CD14-positive monocyte (primary cell): ENCODE measurements around the gene PSMD5. TPM values are rescaled to one million over a fixed set of nuclear protein-coding genes. Genes with fewer than 3 reads are reported as not detected.

Source experiments
- DNase-seq, 3 donors: peaks; one replicate each; pipeline ENCODE4 v3.0.0-alpha.2; 2011 to 2022
- H2AFZ ChIP-seq: 2 replicates; pipeline ENCODE4 v1.6.0; 2012; ENCODE audit warnings: mild to moderate bottlenecking, low read depth, low read length, inconsistent platforms; ENCODE audit not compliant: insufficient read depth, poor library complexity, severe bottlenecking
- H3K27ac ChIP-seq, 2 donors: 1 replicate in 1 of 2; 2 replicates in 1 of 2; pipeline ENCODE4 v1.5.1; 2012 to 2013; ENCODE audit warnings: low read length in 2 of 2, control low read depth in 1 of 2, inconsistent platforms in 1 of 2, low read depth in 1 of 2, mild to moderate bottlenecking in 1 of 2
- H3K27me3 ChIP-seq, 2 donors: one replicate each; pipeline versions ENCODE4 v1.6.0 to v1.6.1; 2011 to 2013; ENCODE audit warnings: low read length in 2 of 2; ENCODE audit not compliant: control insufficient read depth in 2 of 2, insufficient read depth in 2 of 2
- H3K36me3 ChIP-seq, 2 donors: replicated peaks in 1 of 2; 1 replicate in 1 of 2; 2 replicates in 1 of 2; pipeline versions ENCODE4 v1.5.1 to v1.6.1; 2012 to 2013; ENCODE audit warnings: low read length in 2 of 2, control low read depth in 1 of 2, inconsistent platforms in 1 of 2, mild to moderate bottlenecking in 1 of 2; ENCODE audit not compliant: insufficient read depth in 2 of 2, control insufficient read depth in 1 of 2
- H3K4me1 ChIP-seq, 2 donors: 1 replicate in 1 of 2; 2 replicates in 1 of 2; pipeline versions ENCODE4 v1.5.1 to v1.6.1; 2012 to 2013; ENCODE audit warnings: low read length in 2 of 2, control low read depth in 1 of 2, inconsistent platforms in 1 of 2, mild to moderate bottlenecking in 1 of 2, moderate library complexity in 1 of 2; ENCODE audit not compliant: insufficient read depth in 2 of 2, control insufficient read depth in 1 of 2
- H3K4me2 ChIP-seq: replicated peaks from 2 replicates; pipeline ENCODE3; 2012; ENCODE audit warnings: low read length, moderate library complexity, mild to moderate bottlenecking; ENCODE audit not compliant: poor library complexity, severe bottlenecking; ENCODE audit errors: extremely low read depth
- H3K4me3 ChIP-seq, 3 experiments: fragments of 200-600 bp in 1 of 3; sonication (generic) in 1 of 3; replicated peaks in 1 of 3; 1 replicate in 2 of 3; 2 replicates in 1 of 3; pipeline ENCODE4 v1.5.1; 2011 to 2013; ENCODE audit warnings: low read length in 3 of 3, mild to moderate bottlenecking in 3 of 3, control low read depth in 2 of 3, low read depth in 2 of 3, inconsistent platforms in 1 of 3, moderate library complexity in 1 of 3
- H3K79me2 ChIP-seq: 2 replicates; pipeline ENCODE4 v1.6.0; 2012; ENCODE audit warnings: mild to moderate bottlenecking, control low read depth, inconsistent platforms, low read length, moderate library complexity; ENCODE audit not compliant: insufficient read depth
- H3K9ac ChIP-seq: 2 replicates; pipeline ENCODE4 v1.6.0; 2017; ENCODE audit warnings: low read length, mild to moderate bottlenecking; ENCODE audit not compliant: insufficient read depth, poor library complexity, severe bottlenecking
- H3K9me3 ChIP-seq, 2 donors: replicated peaks in 1 of 2; 1 replicate in 1 of 2; 2 replicates in 1 of 2; pipeline versions ENCODE4 v1.5.1 to v1.6.1; 2012 to 2013; ENCODE audit warnings: low read length in 2 of 2, control low read depth in 1 of 2; ENCODE audit not compliant: control insufficient read depth in 1 of 2, insufficient read depth in 1 of 2
- H4K20me1 ChIP-seq: 2 replicates; pipeline ENCODE4 v1.6.0; 2012; ENCODE audit warnings: mild to moderate bottlenecking, low read length, control low read depth, moderate library complexity; ENCODE audit not compliant: insufficient read depth
- H3K27ac Mint-ChIP-seq, 7 donors: one replicate each; pipeline ENCODE4 v1.8.0; 2020; ENCODE audit warnings: mild to moderate bottlenecking in 7 of 7, mixed read lengths in 7 of 7, moderate library complexity in 6 of 7, inconsistent platforms in 2 of 7
- H3K27me3 Mint-ChIP-seq, 3 donors: one replicate each; pipeline ENCODE4 v1.8.0; 2021 to 2022; ENCODE audit warnings: low read depth in 3 of 3, mild to moderate bottlenecking in 3 of 3, mixed read lengths in 3 of 3, moderate library complexity in 3 of 3, inconsistent platforms in 1 of 3
- H3K36me3 Mint-ChIP-seq, 2 donors: one replicate each; pipeline ENCODE4 v1.8.0; 2020; ENCODE audit warnings: mixed read lengths in 2 of 2, inconsistent platforms in 1 of 2, mild to moderate bottlenecking in 1 of 2
- H3K4me1 Mint-ChIP-seq: one replicate; pipeline ENCODE4 v1.8.0; 2020; ENCODE audit warnings: mild to moderate bottlenecking, mixed read lengths
- H3K4me3 Mint-ChIP-seq, 2 donors: one replicate each; pipeline ENCODE4 v1.8.0; 2020; ENCODE audit warnings: mild to moderate bottlenecking in 2 of 2, mixed read lengths in 2 of 2, moderate library complexity in 1 of 2
- H3K9me3 Mint-ChIP-seq, 7 donors: one replicate each; pipeline ENCODE4 v1.8.0; 2020 to 2022; ENCODE audit warnings: mixed read lengths in 7 of 7, mild to moderate bottlenecking in 6 of 7, moderate library complexity in 6 of 7, inconsistent platforms in 2 of 7
- CTCF ChIP-seq: fragments of 200-600 bp; IDR thresholded peaks from one replicate; pipeline ENCODE4 v1.8.0; 2022; ENCODE audit warnings: antibody characterized with exemption, mild to moderate bottlenecking
- WGBS: methylation state at CpG from one replicate; pipeline ENCODE4 v1.1.5; 2013; ENCODE audit warnings: missing lambda C conversion rate; ENCODE audit not compliant: insufficient coverage; 5-methylcytosine and 5-hydroxymethylcytosine counted together
- intact Hi-C, 2 donors: fragments of 100-400 bp; cut with micrococcal nuclease; formaldehyde crosslinking; loops; one replicate each; pipeline versions ENCODE4 v1.15.0 to v1.15.1; 2023
- polyA plus RNA-seq, 3 donors: library from polyadenylated mRNA; depleted of rRNA in 1 of 3; unstranded in 2 of 3; stranded (reverse) in 1 of 3; fragments of 300-500 nt in 2 of 3; fragments of >200 nt in 1 of 3; fragmentation: Illumina TruSeq in 2 of 3; gene quantifications; 1 replicate in 2 of 3; 2 replicates in 1 of 3; pipeline ENCODE4 v1.2.3, GENCODE V29; 2012 to 2021

PSMD5 gene
- polyA plus RNA-seq, 3 donors: 10.0 to 20.9 (median 10.7) TPM

DNA sequence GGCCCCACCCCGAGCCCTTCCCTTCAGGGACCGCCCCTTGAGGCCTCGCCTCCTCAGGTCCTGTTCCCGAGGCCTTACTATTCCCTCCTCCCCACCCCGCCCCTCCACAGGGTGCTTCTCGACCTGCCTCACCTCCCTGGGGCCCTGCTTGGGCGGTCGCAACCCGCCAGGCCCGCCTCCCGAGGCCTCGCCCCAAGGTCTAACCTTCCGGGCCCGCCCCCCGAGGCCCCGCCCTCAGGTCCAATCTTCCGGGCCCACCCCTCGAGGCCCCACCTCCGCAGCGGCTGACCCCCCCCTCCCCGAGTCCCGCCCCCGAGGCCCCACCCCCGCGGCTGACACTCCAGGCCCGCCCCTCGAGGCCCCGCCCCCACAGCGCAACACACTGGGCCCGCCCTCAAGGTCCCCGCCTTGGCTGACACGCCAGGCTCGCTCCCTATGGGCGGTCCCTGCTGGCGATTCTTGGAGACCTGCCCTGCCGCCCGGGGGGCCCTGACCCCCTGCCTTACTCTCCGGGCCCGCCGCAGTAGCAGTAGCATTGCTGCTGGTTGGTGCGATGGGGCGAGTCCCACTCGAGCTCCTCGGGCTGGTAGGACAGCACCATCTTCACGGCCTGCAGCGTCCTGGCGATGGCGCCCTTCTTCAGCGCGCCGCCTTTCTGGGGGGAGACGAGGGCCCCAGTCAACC, 26.1 kb upstream of the PSMD5 start:
- Mint-ChIP-seq H3K27ac (peak overlapping the region; percentile 94 to 99 (median 97)), H3K27me3 (no peaks in the 10 kb centered on the region), H3K9me3 (no peaks in the 10 kb centered on the region), H3K36me3 (peaks cover 47 to 66% of the 10 kb centered on the region in 2 donors), H3K4me3 (peak overlapping the region; percentile 92 to 96), H3K4me1 (peaks cover 31% of the 10 kb centered on the region)
- Histone ChIP-seq H3K4me2 (peak overlapping the region; percentile 87), H3K4me3 (peak overlapping the region; percentile 44 to 88 (median 56)), H3K9me3 (no peaks in the 10 kb centered on the region), H3K27me3 (no peaks in the 10 kb centered on the region), H4K20me1 (no peaks in the 10 kb centered on the region), H3K9ac (peak overlapping the region; percentile 74), H3K36me3 (peaks cover 32 to 53% of the 10 kb centered on the region in 2 donors), H3K79me2 (peaks cover 50% of the 10 kb centered on the region), H3K27ac (peak overlapping the region; percentile 91 to 95), H3K4me1 (peaks cover 23 to 30% of the 10 kb centered on the region in 2 donors), H2AFZ (peak overlapping the region; percentile 87)
- under 1% methylated on average over 39 of the region's 52 CpGs for whole genome bisulfite sequencing
- intact Hi-C loops: no loop called here
- DNase-seq: peak; percentile 90 to 97 (median 94)
- peak; percentile 42 for TF ChIP-seq CTCF

- intact Hi-C loops: no loop called here
- peaks cover 33 to 53% of the 10 kb centered on the region in 2 donors for H3K36me3 ChIP-seq
- H3K4me1 ChIP-seq: peaks cover 23 to 30% of the 10 kb centered on the region in 2 donors
- H3K27ac Mint-ChIP-seq: peak overlapping the region; percentile 93 to 97 (median 95)
- H3K9ac ChIP-seq: peak overlapping the region; percentile 68
- H4K20me1 ChIP-seq: no peaks in the 10 kb centered on the region
- peak overlapping the region; percentile 72 for H2AFZ ChIP-seq
- peak overlapping the region; percentile 82 for H3K4me2 ChIP-seq
- H3K36me3 Mint-ChIP-seq: peaks cover 46 to 66% of the 10 kb centered on the region in 2 donors
- DNase-seq: peak in 2 of 3 donors; percentile 89 to 93
- H3K27me3 ChIP-seq: no peaks in the 10 kb centered on the region
- peaks cover 26% of the 10 kb centered on the region for H3K4me1 Mint-ChIP-seq
- H3K4me3 ChIP-seq: peak overlapping the region; percentile 34 to 70 (median 48)
- WGBS: 0% methylated on average over 9 of the region's 11 CpGs
- H3K27ac ChIP-seq: peak overlapping the region; percentile 84 to 91
- no peaks in the 10 kb centered on the region for H3K27me3 Mint-ChIP-seq
- H3K9me3 ChIP-seq: no peaks in the 10 kb centered on the region
- H3K79me2 ChIP-seq: peaks cover 45% of the 10 kb centered on the region
- peak overlapping the region; percentile 70 to 83 for H3K4me3 Mint-ChIP-seq
- TF ChIP-seq CTCF: no peak
- no peaks in the 10 kb centered on the region for H3K9me3 Mint-ChIP-seq
Observed at GRCh38 chr9:120868339-120868675, 25.6 kb upstream of the PSMD5 start.
